ENCODE data around the gene ZNF521.

The ZNF521 gene

GRCh38 chr18:25058521-25058920 lies 293.4 kb downstream of the ZNF521 start:
- Histone ChIP-seq H3K27me3 (ENCODE audit: insufficient read depth, insufficient read length) (no peaks in the 10 kb centered on the region), H3K9me3 (ENCODE audit: insufficient read depth, low read length) (no peaks in the 10 kb centered on the region), H3K36me3 (ENCODE audit: insufficient read depth, insufficient read length, low read length) (no peaks in the 10 kb centered on the region), H3K9ac (ENCODE audit: insufficient read length, low read depth) (no peak overlapping the region), H3K4me3 (ENCODE audit: insufficient read length, low read depth) (no peak overlapping the region), H3K4me1 (ENCODE audit: insufficient read depth, insufficient read length) (no peaks in the 10 kb centered on the region)
- DNase-seq (ENCODE audit: low read depth, low spot score), result no peak
- TF ChIP-seq SUZ12 (IDR thresholded peaks at IDR 0.05; ENCODE audit: extremely low read depth, insufficient read depth, insufficient read length) (no peak), ZNF274 (IDR thresholded peaks at IDR 0.05; ENCODE audit: low read depth, low read length) (no peak), YY1 (IDR thresholded peaks at IDR 0.05; ENCODE audit: insufficient read depth, insufficient read length) (no peak)

GRCh38 chr18:25057491-25058050 lies 294.4 kb downstream of the ZNF521 start:
- Histone ChIP-seq H3K27me3 (ENCODE audit: insufficient read depth, insufficient read length) (no peaks in the 10 kb centered on the region), H3K36me3 (ENCODE audit: insufficient read depth, insufficient read length, low read length) (no peaks in the 10 kb centered on the region), H3K4me1 (ENCODE audit: insufficient read depth, insufficient read length) (no peaks in the 10 kb centered on the region), H3K9me3 (ENCODE audit: insufficient read depth, low read length) (no peaks in the 10 kb centered on the region), H3K4me3 (ENCODE audit: insufficient read length, low read depth) (no peak overlapping the region), H3K9ac (ENCODE audit: insufficient read length, low read depth) (no peak overlapping the region)
- DNase-seq (ENCODE audit: low read depth, low spot score), result no peak
- TF ChIP-seq ZNF274 (IDR thresholded peaks at IDR 0.05; ENCODE audit: low read depth, low read length) (no peak), SUZ12 (IDR thresholded peaks at IDR 0.05; ENCODE audit: extremely low read depth, insufficient read depth, insufficient read length) (no peak), YY1 (IDR thresholded peaks at IDR 0.05; ENCODE audit: insufficient read depth, insufficient read length) (no peak)

- Histone ChIP-seq H3K36me3 (ENCODE audit: insufficient read depth, insufficient read length, low read length) (no peaks in the 10 kb centered on the region), H3K4me1 (ENCODE audit: insufficient read depth, insufficient read length) (no peaks in the 10 kb centered on the region), H3K9ac (ENCODE audit: insufficient read length, low read depth) (no peak overlapping the region), H3K9me3 (ENCODE audit: insufficient read depth, low read length) (no peaks in the 10 kb centered on the region), H3K27me3 (ENCODE audit: insufficient read depth, insufficient read length) (no peaks in the 10 kb centered on the region), H3K4me3 (ENCODE audit: insufficient read length, low read depth) (no peak overlapping the region)
- TF ChIP-seq ZNF274 (IDR thresholded peaks at IDR 0.05; ENCODE audit: low read depth, low read length) (no peak), SUZ12 (IDR thresholded peaks at IDR 0.05; ENCODE audit: extremely low read depth, insufficient read depth, insufficient read length) (no peak), YY1 (IDR thresholded peaks at IDR 0.05; ENCODE audit: insufficient read depth, insufficient read length) (no peak)
- DNase-seq (ENCODE audit: low read depth, low spot score), result no peak
Observed at GRCh38 chr18:25056429-25056828, 295.5 kb downstream of the ZNF521 start.

DNA sequence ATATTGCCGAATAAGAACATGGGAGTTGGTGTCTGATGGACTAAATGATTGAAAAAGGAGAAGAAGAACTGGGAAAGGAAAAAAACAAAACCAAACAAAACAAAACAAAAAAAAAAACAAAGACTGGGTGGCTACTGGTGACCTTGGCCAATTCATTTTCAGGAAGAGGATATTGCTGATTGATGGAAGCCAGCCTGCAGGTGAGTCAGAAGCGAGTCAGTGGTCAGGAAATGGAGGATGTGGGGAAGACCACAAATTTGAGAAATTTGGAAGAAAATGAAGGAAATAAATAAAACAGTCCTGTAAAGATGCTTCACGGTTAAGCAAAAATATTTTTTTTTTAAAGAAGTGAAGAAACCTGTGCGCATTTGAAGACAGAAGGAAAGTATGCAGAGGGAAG lies 296.9 kb downstream of the ZNF521 start:
- Histone ChIP-seq H3K9me3 (ENCODE audit: insufficient read depth, low read length) (no peaks in the 10 kb centered on the region), H3K4me1 (ENCODE audit: insufficient read depth, insufficient read length) (no peaks in the 10 kb centered on the region), H3K9ac (ENCODE audit: insufficient read length, low read depth) (no peak overlapping the region), H3K27me3 (ENCODE audit: insufficient read depth, insufficient read length) (peaks cover 7% of the 10 kb centered on the region), H3K36me3 (ENCODE audit: insufficient read depth, insufficient read length, low read length) (no peaks in the 10 kb centered on the region), H3K4me3 (ENCODE audit: insufficient read length, low read depth) (no peak overlapping the region)
- no peak for DNase-seq (ENCODE audit: low read depth, low spot score)
- TF ChIP-seq SUZ12 (IDR thresholded peaks at IDR 0.05; ENCODE audit: extremely low read depth, insufficient read depth, insufficient read length) (no peak), ZNF274 (IDR thresholded peaks at IDR 0.05; ENCODE audit: low read depth, low read length) (no peak), YY1 (IDR thresholded peaks at IDR 0.05; ENCODE audit: insufficient read depth, insufficient read length) (no peak)

DNA sequence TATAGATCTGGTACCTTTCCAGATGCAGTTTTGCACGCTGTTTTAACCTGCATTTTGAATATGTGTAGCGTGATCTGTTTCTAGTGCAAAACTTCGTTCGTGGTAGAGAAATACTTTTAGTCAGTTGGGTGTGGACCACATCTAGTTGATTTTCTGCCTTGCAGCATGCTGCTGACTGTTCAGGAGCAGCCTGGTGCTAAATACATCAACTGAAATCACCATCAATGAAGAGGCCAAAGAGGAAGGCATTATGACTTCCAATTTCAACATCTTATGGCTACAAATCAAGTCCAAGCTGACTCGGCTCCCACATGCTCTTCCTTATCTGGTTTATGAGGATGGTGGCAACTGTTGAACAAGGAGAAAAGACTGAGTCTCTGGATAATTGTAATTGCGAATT lies 298.5 kb downstream of the ZNF521 start:
- Histone ChIP-seq H3K4me3 (ENCODE audit: insufficient read length, low read depth) (no peak overlapping the region), H3K4me1 (ENCODE audit: insufficient read depth, insufficient read length) (no peaks in the 10 kb centered on the region), H3K36me3 (ENCODE audit: insufficient read depth, insufficient read length, low read length) (no peaks in the 10 kb centered on the region), H3K9me3 (ENCODE audit: insufficient read depth, low read length) (no peaks in the 10 kb centered on the region), H3K9ac (ENCODE audit: insufficient read length, low read depth) (no peak overlapping the region), H3K27me3 (ENCODE audit: insufficient read depth, insufficient read length) (peaks cover 19% of the 10 kb centered on the region)
- TF ChIP-seq ZNF274 (IDR thresholded peaks at IDR 0.05; ENCODE audit: low read depth, low read length) (no peak), SUZ12 (IDR thresholded peaks at IDR 0.05; ENCODE audit: extremely low read depth, insufficient read depth, insufficient read length) (no peak), YY1 (IDR thresholded peaks at IDR 0.05; ENCODE audit: insufficient read depth, insufficient read length) (no peak)
- DNase-seq (ENCODE audit: low read depth, low spot score), result no peak

GRCh38 chr18:25052511-25052921 lies 299.4 kb downstream of the ZNF521 start:
- TF ChIP-seq SUZ12 (IDR thresholded peaks at IDR 0.05; ENCODE audit: extremely low read depth, insufficient read depth, insufficient read length) (no peak), YY1 (IDR thresholded peaks at IDR 0.05; ENCODE audit: insufficient read depth, insufficient read length) (no peak), ZNF274 (IDR thresholded peaks at IDR 0.05; ENCODE audit: low read depth, low read length) (no peak)
- Histone ChIP-seq H3K9me3 (ENCODE audit: insufficient read depth, low read length) (no peaks in the 10 kb centered on the region), H3K4me1 (ENCODE audit: insufficient read depth, insufficient read length) (no peaks in the 10 kb centered on the region), H3K27me3 (ENCODE audit: insufficient read depth, insufficient read length) (peaks cover 20% of the 10 kb centered on the region), H3K36me3 (ENCODE audit: insufficient read depth, insufficient read length, low read length) (no peaks in the 10 kb centered on the region), H3K9ac (ENCODE audit: insufficient read length, low read depth) (no peak overlapping the region), H3K4me3 (ENCODE audit: insufficient read length, low read depth) (no peak overlapping the region)
- DNase-seq (ENCODE audit: low read depth, low spot score), result no peak

GRCh38 chr18:25050605-25051004 lies 301.4 kb downstream of the ZNF521 start:
- Histone ChIP-seq H3K9me3 (ENCODE audit: insufficient read depth, low read length) (no peaks in the 10 kb centered on the region), H3K27me3 (ENCODE audit: insufficient read depth, insufficient read length) (peaks cover 36% of the 10 kb centered on the region), H3K4me1 (ENCODE audit: insufficient read depth, insufficient read length) (no peaks in the 10 kb centered on the region), H3K36me3 (ENCODE audit: insufficient read depth, insufficient read length, low read length) (no peaks in the 10 kb centered on the region), H3K4me3 (ENCODE audit: insufficient read length, low read depth) (no peak overlapping the region), H3K9ac (ENCODE audit: insufficient read length, low read depth) (no peak overlapping the region)
- TF ChIP-seq YY1 (IDR thresholded peaks at IDR 0.05; ENCODE audit: insufficient read depth, insufficient read length) (no peak), ZNF274 (IDR thresholded peaks at IDR 0.05; ENCODE audit: low read depth, low read length) (no peak), SUZ12 (IDR thresholded peaks at IDR 0.05; ENCODE audit: extremely low read depth, insufficient read depth, insufficient read length) (no peak)
- no peak for DNase-seq (ENCODE audit: low read depth, low spot score)
